Breast epithelium (tissue), 3 donors: ENCODE data around the gene NOSTRIN.

ENCODE experiments used
- CTCF ChIP-seq, 3 donors: fragments of 450-650 bp; IDR thresholded peaks; one replicate each; pipeline ENCODE4 v1.5.1; 2016 to 2017; ENCODE audit warnings: antibody characterized with exemption in 3 of 3, mild to moderate bottlenecking in 3 of 3, moderate library complexity in 3 of 3
- POLR2AphosphoS5 ChIP-seq, 3 donors: sonication (generic); formaldehyde crosslinking; IDR thresholded peaks; one replicate each; pipeline ENCODE4 v1.6.1; 2017; ENCODE audit warnings: antibody characterized with exemption in 3 of 3

- TF ChIP-seq POLR2AphosphoS5 (IDR thresholded peaks at IDR 0.05), result no peak
- no peak for TF ChIP-seq CTCF (IDR thresholded peaks at IDR 0.05)
Observed at GRCh38 chr2:168796090-168796577, 6.3 kb upstream of the NOSTRIN start.
